DOHH2 (cell line): ENCODE measurements around the gene MCRIP1.

Experiments used
- CTCF ChIP-seq: fragments of 200-600 bp; sonication (generic); IDR thresholded peaks from one replicate; pipeline ENCODE4 v1.5.1; 2014; ENCODE audit warnings: antibody characterized with exemption, mild to moderate bottlenecking, low read depth, low read length; ENCODE audit not compliant: poor library complexity, severe bottlenecking
- EZH2phosphoT487 ChIP-seq: fragments of 200-600 bp; sonication (generic); IDR thresholded peaks from 2 replicates; pipeline ENCODE4 v1.6.1; 2017; ENCODE audit warnings: borderline replicate concordance, mild to moderate bottlenecking, antibody characterized with exemption, low read length, moderate library complexity, mixed read lengths

GRCh38 chr17:81832608-81833159, 407 bp downstream of the MCRIP1 start:
- TF ChIP-seq CTCF (no peak), EZH2phosphoT487 (no peak)
